Neural progenitor cell (in vitro differentiated cells): Measurements from ENCODE around the gene CTNNAL1. TPM values are rescaled to one million over a fixed set of nuclear protein-coding genes. Genes with fewer than 3 reads are reported as not detected.
A peak's percentile ranks its signal among the peaks of the same experiment; 100 is the strongest.

Source experiments
- DNase-seq: peaks from one replicate; pipeline ENCODE4 v3.0.0-alpha.2; 2016; ENCODE audit warnings: low spot score
- H2AFZ ChIP-seq: fragments of 200-600 bp; sonication (generic); replicated peaks from 2 replicates; pipeline ENCODE4 v1.6.1; 2016; ENCODE audit warnings: antibody characterized with exemption
- H3F3A ChIP-seq: fragments of 200-600 bp; sonication (generic); 2 replicates; pipeline ENCODE4 v1.6.1; 2016; ENCODE audit warnings: antibody characterized with exemption, low read depth
- H3K27ac ChIP-seq: fragments of 200-600 bp; sonication (generic); 2 replicates; pipeline ENCODE4 v1.5.1; 2016; ENCODE audit warnings: mild to moderate bottlenecking
- H3K27me3 ChIP-seq: fragments of 200-600 bp; sonication (generic); 2 replicates; pipeline ENCODE4 v1.6.1; 2016; ENCODE audit warnings: mild to moderate bottlenecking, moderate library complexity
- H3K36me3 ChIP-seq: fragments of 200-600 bp; sonication (generic); 2 replicates; pipeline ENCODE4 v1.5.1; 2016
- H3K4me1 ChIP-seq: fragments of 200-600 bp; sonication (generic); 2 replicates; pipeline ENCODE4 v1.6.1; 2016; ENCODE audit warnings: mixed run types
- H3K4me2 ChIP-seq: fragments of 200-600 bp; sonication (generic); 2 replicates; pipeline ENCODE4 v1.6.1; 2016
- H3K4me3 ChIP-seq: fragments of 200-600 bp; sonication (generic); 2 replicates; pipeline ENCODE4 v1.5.1; 2016
- H3K79me2 ChIP-seq: fragments of 200-600 bp; sonication (generic); 2 replicates; pipeline ENCODE4 v1.6.1; 2016; ENCODE audit warnings: low read depth
- H3K9ac ChIP-seq: fragments of 200-600 bp; sonication (generic); 2 replicates; pipeline ENCODE4 v1.6.1; 2016
- H3K9me3 ChIP-seq: fragments of 200-600 bp; sonication (generic); 2 replicates; pipeline ENCODE4 v1.5.1; 2016; ENCODE audit warnings: low read depth
- H4K20me1 ChIP-seq: fragments of 200-600 bp; sonication (generic); 2 replicates; pipeline ENCODE4 v1.6.1; 2016; ENCODE audit warnings: low read depth
- H3K27ac Mint-ChIP-seq: 3 replicates; pipeline ENCODE4 v1.8.0; 2021; ENCODE audit warnings: mixed read lengths
- H3K27me3 Mint-ChIP-seq: 2 replicates; pipeline ENCODE4 v1.8.0; 2022; ENCODE audit warnings: low read depth, mild to moderate bottlenecking, inconsistent platforms, moderate library complexity, mixed read lengths; ENCODE audit not compliant: insufficient read depth
- H3K36me3 Mint-ChIP-seq: 3 replicates; pipeline ENCODE4 v1.8.0; 2021; ENCODE audit warnings: mixed read lengths
- H3K4me1 Mint-ChIP-seq: 3 replicates; pipeline ENCODE4 v1.8.0; 2021; ENCODE audit warnings: mixed read lengths
- H3K4me3 Mint-ChIP-seq: 3 replicates; pipeline ENCODE4 v1.8.0; 2021; ENCODE audit warnings: mild to moderate bottlenecking, moderate library complexity, mixed read lengths
- H3K9me3 Mint-ChIP-seq: 3 replicates; pipeline ENCODE4 v1.8.0; 2020; ENCODE audit warnings: mixed read lengths
- CTCF ChIP-seq: fragments of 200-600 bp; sonication (generic); IDR thresholded peaks from 2 replicates; pipeline ENCODE4 v1.5.1; 2017; ENCODE audit warnings: antibody characterized with exemption, mild to moderate bottlenecking
- EZH2 ChIP-seq: fragments of 200-600 bp; sonication (generic); IDR thresholded peaks from 2 replicates; pipeline ENCODE4 v1.6.1; 2017; ENCODE audit warnings: antibody characterized with exemption, mild to moderate bottlenecking, moderate library complexity
- EZH2phosphoT487 ChIP-seq: fragments of 200-600 bp; sonication (generic); IDR thresholded peaks from 2 replicates; pipeline ENCODE4 v1.6.1; 2017; ENCODE audit warnings: antibody characterized with exemption
- total RNA-seq: library from RNA; depleted of rRNA; stranded (reverse); fragments of >200 nt; gene quantifications from 2 replicates; pipeline ENCODE4 v1.2.3, GENCODE V29; 2015; ENCODE audit warnings: low replicate concordance

CTNNAL1 gene
- total RNA-seq, 1 donor from 2014 or later = 156 TPM

- no peaks in the 10 kb centered on the region for H3K36me3 ChIP-seq
- H4K20me1 ChIP-seq = peaks cover 39% of the 10 kb centered on the region
- H3K27ac Mint-ChIP-seq = no peak overlapping the region
- peaks cover 18% of the 10 kb centered on the region for H3F3A ChIP-seq
- no peak for TF ChIP-seq EZH2
- no peak for TF ChIP-seq EZH2phosphoT487
- no peak for TF ChIP-seq CTCF
- peaks cover 7% of the 10 kb centered on the region for H3K9me3 Mint-ChIP-seq
- H3K79me2 ChIP-seq = peaks cover 69% of the 10 kb centered on the region
- H3K4me3 ChIP-seq = no peak overlapping the region
- no peaks in the 10 kb centered on the region for H3K9me3 ChIP-seq
- peaks cover 26% of the 10 kb centered on the region for H3K36me3 Mint-ChIP-seq
- peaks cover 12% of the 10 kb centered on the region for H3K4me1 ChIP-seq
- no peaks in the 10 kb centered on the region for H3K27me3 ChIP-seq
- no peaks in the 10 kb centered on the region for H3K27me3 Mint-ChIP-seq
- H3K4me1 Mint-ChIP-seq = peaks cover 30% of the 10 kb centered on the region
- H3K9ac ChIP-seq = no peak overlapping the region
- no peak for DNase-seq
- H3K4me3 Mint-ChIP-seq = peak overlapping the region; percentile 97
- no peak overlapping the region for H3K4me2 ChIP-seq
- no peak overlapping the region for H3K27ac ChIP-seq
- no peak overlapping the region for H2AFZ ChIP-seq
Observed at GRCh38 chr9:109010746-109011145, 2.6 kb downstream of the CTNNAL1 start.

- peaks cover 97% of the 10 kb centered on the region for H3K79me2 ChIP-seq
- Mint-ChIP-seq H3K36me3 (peaks cover 53% of the 10 kb centered on the region), H3K27me3 (no peaks in the 10 kb centered on the region)
Observed at GRCh38 chr9:109005678-109006077, 7.6 kb downstream of the CTNNAL1 start.

GRCh38 chr9:109003116-109003515 is 10.2 kb downstream of the CTNNAL1 start:
- TF ChIP-seq EZH2phosphoT487 (no peak), EZH2 (no peak), CTCF (no peak)
- Histone ChIP-seq H3K27ac (no peak overlapping the region), H3K79me2 (peaks cover 97% of the 10 kb centered on the region), H3K27me3 (no peaks in the 10 kb centered on the region), H3F3A (no peaks in the 10 kb centered on the region), H2AFZ (no peak overlapping the region), H3K4me3 (no peak overlapping the region), H3K9ac (no peak overlapping the region), H3K36me3 (peaks cover 7% of the 10 kb centered on the region), H3K4me2 (no peak overlapping the region), H3K4me1 (peaks cover 5% of the 10 kb centered on the region), H3K9me3 (peaks cover 15% of the 10 kb centered on the region), H4K20me1 (peaks cover 12% of the 10 kb centered on the region)
- Mint-ChIP-seq H3K4me1 (no peaks in the 10 kb centered on the region), H3K27me3 (no peaks in the 10 kb centered on the region), H3K4me3 (no peak overlapping the region), H3K27ac (no peak overlapping the region), H3K36me3 (peaks cover 54% of the 10 kb centered on the region), H3K9me3 (peaks cover 24% of the 10 kb centered on the region)
- DNase-seq = no peak

More at GRCh38 chr9:109005678-109006077, 7.6 kb downstream of the CTNNAL1 start:
- no peak overlapping the region for H3K4me3 ChIP-seq
- H3K9ac ChIP-seq = no peak overlapping the region
- Mint-ChIP-seq H3K9me3 (peaks cover 26% of the 10 kb centered on the region), H3K4me1 (peaks cover 2% of the 10 kb centered on the region), H3K27ac (no peak overlapping the region), H3K4me3 (no peak overlapping the region)
- peaks cover 5% of the 10 kb centered on the region for H3K4me1 ChIP-seq
- H3K36me3 ChIP-seq = peaks cover 7% of the 10 kb centered on the region
- no peak overlapping the region for H2AFZ ChIP-seq
- H3K9me3 ChIP-seq = peaks cover 15% of the 10 kb centered on the region
- H3K27me3 ChIP-seq = no peaks in the 10 kb centered on the region
- H4K20me1 ChIP-seq = peaks cover 19% of the 10 kb centered on the region
- no peak for DNase-seq
- H3K27ac ChIP-seq = no peak overlapping the region
- H3K4me2 ChIP-seq = no peak overlapping the region
- no peak for TF ChIP-seq EZH2phosphoT487
- no peak for TF ChIP-seq EZH2
- no peak for TF ChIP-seq CTCF
- H3F3A ChIP-seq = no peaks in the 10 kb centered on the region
